Mesenchymal stem cell (in vitro differentiated cells and primary cell): Measurements from ENCODE around the gene RPL27A.

ENCODE experiments used
- DNase-seq: peaks from one replicate; pipeline ENCODE4 v3.0.0-alpha.2; 2013
- H2AFZ ChIP-seq: one replicate; pipeline ENCODE4 v1.6.1; 2013; ENCODE audit warnings: low read depth, mild to moderate bottlenecking, control low read depth, inconsistent platforms, low read length, moderate library complexity
- H2AK5ac ChIP-seq: 2 replicates; pipeline ENCODE4 v1.6.1; 2013; ENCODE audit warnings: low read length, moderate library complexity, mild to moderate bottlenecking, inconsistent platforms; ENCODE audit not compliant: severe bottlenecking
- H2BK120ac ChIP-seq: one replicate; pipeline ENCODE4 v1.6.1; 2013; ENCODE audit warnings: low read depth, mild to moderate bottlenecking, inconsistent platforms, low read length, moderate library complexity
- H2BK12ac ChIP-seq, 2 experiments: one replicate each; pipeline ENCODE4 v1.6.1; 2013; ENCODE audit warnings: inconsistent platforms in 2 of 2, low read length in 2 of 2, mild to moderate bottlenecking in 2 of 2, moderate library complexity in 2 of 2, control low read depth in 1 of 2
- H2BK15ac ChIP-seq: one replicate; pipeline ENCODE4 v1.6.1; 2013; ENCODE audit warnings: mild to moderate bottlenecking, low read depth, inconsistent platforms; ENCODE audit not compliant: poor library complexity, severe bottlenecking
- H2BK5ac ChIP-seq: 2 replicates; pipeline ENCODE4 v1.6.1; 2013; ENCODE audit warnings: low read depth, mild to moderate bottlenecking, low read length, control low read depth, inconsistent platforms; ENCODE audit not compliant: poor library complexity, severe bottlenecking
- H3K14ac ChIP-seq, 2 experiments: one replicate each; pipeline ENCODE4 v1.6.1; 2013; ENCODE audit warnings: inconsistent platforms in 2 of 2, low read length in 2 of 2, control low read depth in 1 of 2, mild to moderate bottlenecking in 1 of 2, moderate library complexity in 1 of 2
- H3K18ac ChIP-seq, 2 experiments: one replicate each; pipeline ENCODE4 v1.6.1; 2013; ENCODE audit warnings: inconsistent platforms in 2 of 2, low read length in 2 of 2, control low read depth in 1 of 2, low read depth in 1 of 2, mild to moderate bottlenecking in 1 of 2
- H3K23ac ChIP-seq, 2 experiments: one replicate each; pipeline ENCODE4 v1.6.1; 2013; ENCODE audit warnings: inconsistent platforms in 2 of 2, low read length in 2 of 2, mild to moderate bottlenecking in 2 of 2, moderate library complexity in 2 of 2, control low read depth in 1 of 2
- H3K27ac ChIP-seq: 2 replicates; pipeline ENCODE4 v1.5.1; 2013; ENCODE audit warnings: mild to moderate bottlenecking, moderate library complexity, low read length, control low read depth, inconsistent platforms; ENCODE audit not compliant: poor library complexity, severe bottlenecking
- H3K27me3 ChIP-seq, 2 experiments: 2 replicates each; pipeline versions ENCODE4 v1.6.1 to v1.7.0; 2013; ENCODE audit warnings: low read length in 2 of 2, mild to moderate bottlenecking in 2 of 2, moderate library complexity in 2 of 2, control low read depth in 1 of 2, inconsistent platforms in 1 of 2; ENCODE audit not compliant: control insufficient read depth in 1 of 2, insufficient read depth in 1 of 2
- H3K36me3 ChIP-seq, 2 experiments: 2 replicates each; pipeline versions ENCODE4 v1.6.1 to v1.7.0; 2013; ENCODE audit warnings: low read length in 2 of 2, control low read depth in 1 of 2, inconsistent platforms in 1 of 2, low read depth in 1 of 2, mild to moderate bottlenecking in 1 of 2; ENCODE audit not compliant: insufficient read depth in 2 of 2, control insufficient read depth in 1 of 2
- H3K4ac ChIP-seq, 2 experiments: one replicate each; pipeline ENCODE4 v1.6.1; 2013; ENCODE audit warnings: inconsistent platforms in 2 of 2, low read length in 2 of 2, mild to moderate bottlenecking in 2 of 2, moderate library complexity in 2 of 2, control low read depth in 1 of 2, low read depth in 1 of 2
- H3K4me1 ChIP-seq: 2 replicates; pipeline ENCODE4 v1.6.1; 2013; ENCODE audit warnings: low read depth, low read length, control low read depth; ENCODE audit not compliant: control insufficient read depth, insufficient read depth
- H3K4me2 ChIP-seq: 2 replicates; pipeline ENCODE4 v1.6.1; 2013; ENCODE audit warnings: low read length, mild to moderate bottlenecking, inconsistent platforms; ENCODE audit not compliant: poor library complexity, severe bottlenecking
- H3K4me3 ChIP-seq, 2 experiments: 2 replicates each; pipeline versions ENCODE4 v1.5.1 to v1.7.0; 2013; ENCODE audit warnings: low read length in 2 of 2, mild to moderate bottlenecking in 2 of 2, control low read depth in 1 of 2, low read depth in 1 of 2; ENCODE audit not compliant: insufficient read depth in 1 of 2
- H3K79me1 ChIP-seq: replicated peaks from 2 replicates; pipeline ENCODE4 v1.6.1; 2013; ENCODE audit warnings: mild to moderate bottlenecking, control low read depth, low read length, inconsistent platforms; ENCODE audit not compliant: poor library complexity, severe bottlenecking
- H3K9ac ChIP-seq: 2 replicates; pipeline ENCODE4 v1.7.0; 2013; ENCODE audit warnings: mild to moderate bottlenecking, low read length, moderate library complexity
- H3K9me3 ChIP-seq: 2 replicates; pipeline ENCODE4 v1.7.0; 2013; ENCODE audit warnings: mild to moderate bottlenecking, low read length; ENCODE audit not compliant: control insufficient read depth
- H4K8ac ChIP-seq: one replicate; pipeline ENCODE4 v1.6.1; 2013; ENCODE audit warnings: inconsistent platforms, mild to moderate bottlenecking, low read length, moderate library complexity
- H4K91ac ChIP-seq: one replicate; pipeline ENCODE4 v1.6.1; 2013; ENCODE audit warnings: mild to moderate bottlenecking, low read length, inconsistent platforms
- WGBS: methylation state at CpG from one replicate; pipeline ENCODE4 v1.1.7; 2013; ENCODE audit warnings: mixed read lengths; 5-methylcytosine and 5-hydroxymethylcytosine counted together

The RPL27A gene

DNA sequence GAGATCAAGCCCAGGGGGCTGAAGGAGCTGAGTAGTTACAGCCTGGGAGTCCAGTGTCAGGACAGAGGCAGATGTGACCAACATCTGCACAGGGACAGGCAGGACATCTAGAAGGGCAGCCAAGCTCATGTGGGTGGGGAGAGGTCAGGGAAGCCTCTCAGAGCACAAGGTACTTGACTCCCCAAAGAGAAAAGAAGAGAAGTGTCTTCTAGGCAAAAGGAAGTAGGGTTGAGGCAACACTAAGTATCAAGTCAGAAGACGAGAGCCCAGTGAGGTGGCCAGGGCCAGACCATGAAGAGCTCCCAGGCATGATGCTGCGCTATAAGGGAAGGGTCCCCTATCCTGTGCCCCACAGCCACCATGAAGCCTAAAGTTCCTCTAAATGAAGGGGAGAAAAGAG is 21.5 kb downstream of the RPL27A start:
- no peak overlapping the region for H3K9ac ChIP-seq
- peaks cover 5% of the 10 kb centered on the region for H3K9me3 ChIP-seq
- H3K23ac ChIP-seq: no peak overlapping the region
- H2BK120ac ChIP-seq: no peak overlapping the region
- no peak overlapping the region for H2AK5ac ChIP-seq
- no peak overlapping the region for H2BK12ac ChIP-seq
- H3K36me3 ChIP-seq: peaks cover 79 to 81% of the 10 kb centered on the region in 2 experiments
- H3K79me1 ChIP-seq: peaks cover 17% of the 10 kb centered on the region
- H3K4me1 ChIP-seq: peaks cover 14% of the 10 kb centered on the region
- WGBS: 100% methylated on average over 2 of the region's 2 CpGs
- H2BK5ac ChIP-seq: no peak overlapping the region
- H3K27me3 ChIP-seq: no peaks in the 10 kb centered on the region
- no peak overlapping the region for H2AFZ ChIP-seq
- H3K4me3 ChIP-seq: no peak overlapping the region
- no peak overlapping the region for H4K91ac ChIP-seq
- H4K8ac ChIP-seq: no peak overlapping the region
- DNase-seq: no peak
- no peak overlapping the region for H2BK15ac ChIP-seq
- H3K4ac ChIP-seq: no peak overlapping the region
- H3K27ac ChIP-seq: no peak overlapping the region
- no peak overlapping the region for H3K18ac ChIP-seq
- no peak overlapping the region for H3K4me2 ChIP-seq
- no peak overlapping the region for H3K14ac ChIP-seq

DNA sequence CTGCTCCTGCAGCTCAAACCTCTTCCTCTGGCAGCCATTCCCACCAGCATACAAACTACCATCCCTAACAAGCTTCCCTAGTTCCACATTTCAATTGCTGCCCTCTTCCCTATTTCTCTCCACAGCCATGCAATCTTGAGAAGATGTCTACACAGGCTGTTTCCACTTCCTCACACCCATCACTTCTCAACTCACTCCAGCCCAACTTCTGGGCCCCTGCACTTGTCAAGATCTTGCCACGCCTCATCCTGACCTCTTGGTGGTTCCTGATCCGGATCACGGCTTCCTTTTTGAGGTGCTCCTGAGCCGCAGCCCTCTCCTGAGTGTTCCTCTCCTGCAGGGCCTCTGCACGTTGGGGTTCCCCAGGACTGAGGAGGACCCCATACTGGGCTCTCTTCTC is 22.6 kb downstream of the RPL27A start:
- Histone ChIP-seq H3K4me3 (no peak overlapping the region), H2BK5ac (no peak overlapping the region), H2BK12ac (no peak overlapping the region), H3K14ac (no peak overlapping the region), H3K23ac (no peak overlapping the region), H4K91ac (no peak overlapping the region), H3K18ac (no peak overlapping the region), H2AK5ac (no peak overlapping the region), H4K8ac (no peak overlapping the region), H3K4me1 (peaks cover 7% of the 10 kb centered on the region), H3K27me3 (no peaks in the 10 kb centered on the region), H3K9me3 (peaks cover 5% of the 10 kb centered on the region), H3K27ac (no peak overlapping the region), H2BK120ac (no peak overlapping the region), H3K4ac (no peak overlapping the region), H3K79me1 (peaks cover 14% of the 10 kb centered on the region), H3K36me3 (peaks cover 71 to 77% of the 10 kb centered on the region in 2 experiments), H3K4me2 (no peak overlapping the region), H3K9ac (no peak overlapping the region), H2AFZ (no peak overlapping the region), H2BK15ac (no peak overlapping the region)
- 100% methylated on average over 5 of the region's 5 CpGs for WGBS
- no peak for DNase-seq

GRCh38 chr11:8706673-8707432 is 24.3 kb downstream of the RPL27A start:
- H3K27ac ChIP-seq: no peak overlapping the region
- H3K23ac ChIP-seq: no peak overlapping the region
- 96% methylated on average over 14 of the region's 14 CpGs for WGBS
- H4K8ac ChIP-seq: no peak overlapping the region
- H3K9ac ChIP-seq: peak overlapping the region; percentile 82
- peaks cover 76 to 81% of the 10 kb centered on the region in 2 experiments for H3K36me3 ChIP-seq
- H3K4ac ChIP-seq: no peak overlapping the region
- H2BK120ac ChIP-seq: no peak overlapping the region
- peaks cover 5% of the 10 kb centered on the region for H3K9me3 ChIP-seq
- no peak overlapping the region for H2BK15ac ChIP-seq
- H2AFZ ChIP-seq: no peak overlapping the region
- no peak overlapping the region for H2BK5ac ChIP-seq
- no peak overlapping the region for H4K91ac ChIP-seq
- H3K18ac ChIP-seq: no peak overlapping the region
- H3K14ac ChIP-seq: no peak overlapping the region
- H3K4me3 ChIP-seq: no peak overlapping the region
- no peak overlapping the region for H3K4me2 ChIP-seq
- DNase-seq: no peak
- peaks cover 9% of the 10 kb centered on the region for H3K79me1 ChIP-seq
- no peak overlapping the region for H2BK12ac ChIP-seq
- peaks cover 4% of the 10 kb centered on the region for H3K4me1 ChIP-seq
- H3K27me3 ChIP-seq: no peaks in the 10 kb centered on the region
- H2AK5ac ChIP-seq: no peak overlapping the region

GRCh38 chr11:8707541-8708191 is 25.1 kb downstream of the RPL27A start:
- Histone ChIP-seq H3K9ac (peak overlapping the region; percentile 82), H3K4me2 (no peak overlapping the region), H3K4me1 (peaks cover 3% of the 10 kb centered on the region), H2AFZ (no peak overlapping the region), H3K4me3 (no peak overlapping the region), H2AK5ac (no peak overlapping the region), H2BK15ac (no peak overlapping the region), H4K8ac (peak overlapping the region; percentile 57), H3K36me3 (peaks cover 76 to 81% of the 10 kb centered on the region in 2 experiments), H3K27me3 (no peaks in the 10 kb centered on the region), H2BK5ac (no peak overlapping the region), H4K91ac (no peak overlapping the region), H3K79me1 (peaks cover 7% of the 10 kb centered on the region), H3K23ac (no peak overlapping the region), H3K9me3 (peaks cover 5% of the 10 kb centered on the region), H3K27ac (no peak overlapping the region), H3K14ac (no peak overlapping the region), H3K18ac (no peak overlapping the region), H2BK120ac (no peak overlapping the region), H2BK12ac (no peak overlapping the region), H3K4ac (no peak overlapping the region)
- 98% methylated on average over 10 of the region's 10 CpGs for WGBS
- no peak for DNase-seq
